ENCODE measurements around the gene PARD6A. TPM values are rescaled to one million over a fixed set of nuclear protein-coding genes. Genes with fewer than 3 reads are reported as not detected.

The PARD6A gene
- total and polyA plus RNA-seq, 2 of the 4 experiments (the other 2 are of a cell fraction) = 0.36 to 0.55 TPM

DNA sequence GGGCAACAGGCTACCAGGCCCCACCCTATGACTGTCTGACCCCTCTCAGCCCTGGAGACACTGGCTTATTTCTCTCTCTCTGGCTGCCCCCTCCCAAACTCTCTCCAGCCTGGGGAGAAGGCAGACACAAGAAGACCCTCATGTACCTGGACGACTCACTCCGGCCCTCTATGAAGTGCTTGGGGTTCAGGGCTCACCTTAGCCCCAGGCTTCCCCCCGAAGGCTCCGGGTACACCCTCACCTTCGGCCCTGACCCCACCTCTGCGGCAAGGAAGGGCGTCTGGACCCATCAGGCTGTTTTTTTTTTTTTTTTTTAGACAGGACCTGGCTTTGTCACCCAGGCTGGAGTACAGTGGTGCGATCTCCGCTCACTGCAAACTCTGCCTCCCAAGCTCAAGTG is 16.7 kb upstream of the PARD6A start:
- in situ Hi-C loops (cut with MboI; ENCODE audit: low sequenced_read_pairs) = no loop called here
- Histone ChIP-seq H2BK15ac (ENCODE audit: low read depth, low read length) (no peak overlapping the region), H4K20me1 (ENCODE audit: insufficient read depth, low read length) (peaks cover 5% of the 10 kb centered on the region), H3K36me3 (ENCODE audit: control insufficient read depth, insufficient read depth, low read length) (peaks cover 3% of the 10 kb centered on the region; the same call in 1 of the 2 replicates), H3K4me1 (ENCODE audit: control insufficient read depth, insufficient read depth, low read length) (peaks cover 5% of the 10 kb centered on the region; the same call in 1 of the 2 replicates), H2BK5ac (ENCODE audit: low read depth, low read length, poor library complexity, severe bottlenecking) (no peak overlapping the region), H3K9me1 (ENCODE audit: insufficient read depth, low read length) (no peaks in the 10 kb centered on the region), H2AK9ac (replicated peaks; ENCODE audit: low read depth, low read length, poor library complexity) (no peak overlapping the region), H3K9ac (ENCODE audit: low read depth, low read length) (no peak overlapping the region), H4K91ac (ENCODE audit: insufficient read depth, low read depth, low read length) (no peak overlapping the region), H2BK120ac (ENCODE audit: low read depth, low read length) (no peak overlapping the region), H4K8ac (ENCODE audit: low read depth in 2 of 2, low read length in 2 of 2) (no peak overlapping the region), H3K4ac (ENCODE audit: low read depth, low read length) (no peak overlapping the region), H2BK20ac (ENCODE audit: low read depth, low read length) (no peak overlapping the region), H3K79me1 (ENCODE audit: low read depth in 1 of 2, low read length in 2 of 2) (no peaks in the 10 kb centered on the region), H3K56ac (ENCODE audit: extremely low read depth, insufficient read depth, low read length) (no peak overlapping the region), H2AFZ (replicated peaks; ENCODE audit: low read length, poor library complexity) (no peak overlapping the region), H3K9me3 (ENCODE audit: control insufficient read depth, insufficient read depth, low read length) (no peaks in the 10 kb centered on the region), H3K4me3 (ENCODE audit: insufficient read depth, low read depth, low read length) (no peak overlapping the region), H2AK5ac (ENCODE audit: low read depth, low read length) (no peak overlapping the region), H3K4me2 (ENCODE audit: low read depth, low read length) (no peak overlapping the region), H3K23ac (ENCODE audit: low read depth, low read length) (no peak overlapping the region), H3K14ac (replicated peaks; ENCODE audit: low read depth, low read length) (no peak overlapping the region), H3K27ac (ENCODE audit: insufficient read depth, low read length) (no peak overlapping the region), H4K5ac (ENCODE audit: low read depth, low read length) (no peak overlapping the region), H3K18ac (ENCODE audit: low read depth, low read length) (no peak overlapping the region), H3K27me3 (ENCODE audit: control insufficient read depth, insufficient read depth, low read length) (peaks cover 45% of the 10 kb centered on the region)
- intact Hi-C loops (cut with micrococcal nuclease) = loop anchor here (1.0 to 5.0 kb wide), 4 partner anchors 37 to 123 kb away; partner anchors contain the start of gene CTCF
- ATAC-seq (ENCODE audit: low read depth) (no peak), DNase-seq (no peak)
- dilution Hi-C loops (cut with HindIII; ENCODE audit: low sequenced_read_pairs, unreplicated experiment) = no loop called here
- 92% methylated on average over 2 of the region's 9 CpGs; no CpG with 5 or more reads in 1 of the 2 experiments for WGBS, 2 experiments (ENCODE audit: extremely low coverage in 2 of 2, insufficient read length in 1 of 2)
- CTCF ChIA-PET = interaction anchor here (2.9 kb wide), 1 partner anchor 123 kb away, joined by 9 read pairs; no protein-coding TSS in a partner anchor
- POLR2A ChIA-PET (ENCODE audit: unreplicated experiment) = no interaction called here
- TF ChIP-seq FOS (IDR thresholded peaks at IDR 0.05; ENCODE audit: low read depth, low read length) = no peak
- BruUV-seq (replicated peaks) = no TSS peak

Measured in IMR-90 (cell line).